Measurements from ENCODE around the gene UGT1A6. TPM values are rescaled to one million over a fixed set of nuclear protein-coding genes. Genes with fewer than 3 reads are reported as not detected.

UGT1A6 gene
- total and polyA plus RNA-seq, 2 of the 13 experiments (the other 11 are each of a cell fraction or from before 2014, with no cell fraction given): 0.25 TPM; not detected in 1

DNA sequence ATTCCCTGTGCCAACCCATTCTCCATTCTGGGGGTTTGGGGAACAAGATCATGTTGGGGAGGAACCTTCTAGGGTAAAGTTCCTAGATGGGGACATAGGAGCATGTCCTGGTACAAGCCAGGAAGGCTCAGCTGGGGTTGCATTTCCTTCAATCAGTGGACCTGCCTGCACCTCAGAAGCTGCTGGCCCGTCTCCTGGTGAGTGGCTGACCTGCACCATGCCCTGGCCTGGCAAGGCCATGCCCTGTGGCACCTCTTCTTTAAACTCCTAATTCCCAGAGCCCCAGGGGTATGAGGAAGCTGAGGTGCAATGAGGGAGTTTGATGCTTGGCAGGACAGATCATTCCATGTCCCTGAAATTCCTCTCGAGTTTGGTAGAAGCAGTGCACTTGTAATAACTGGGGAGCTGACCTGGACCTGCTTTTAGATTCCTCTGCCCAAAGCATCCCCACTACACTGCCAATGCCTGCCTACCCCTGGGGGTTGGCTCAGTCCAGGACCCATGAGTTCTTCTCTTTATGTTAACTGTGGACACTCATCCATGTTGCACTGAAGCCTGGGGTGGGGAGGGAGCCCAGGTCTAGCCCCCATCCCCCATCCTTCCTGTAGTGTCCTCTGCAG lies 110.7 kb downstream of the UGT1A6 start (continued):
- TF ChIP-seq CREB1 (IDR thresholded peaks at IDR 0.05): no peak
- no peak for TF ChIP-seq CREB1 (CRISPR knock-in tag; IDR thresholded peaks at IDR 0.05)
- no peak for TF ChIP-seq NFATC3 (CRISPR knock-in tag; IDR thresholded peaks at IDR 0.05)
- TF ChIP-seq MXD1 (CRISPR knock-in tag; IDR thresholded peaks at IDR 0.05): no peak
- TF ChIP-seq ADNP (CRISPR knock-in tag; IDR thresholded peaks at IDR 0.05): no peak

- POLR2A ChIA-PET: no interaction called here
- no peak overlapping the region for H3K4me3 ChIP-seq (replicated peaks in 1 of 3; ENCODE audit: insufficient read depth in 1 of 3, low read depth in 2 of 3, low read length in 3 of 3)
- no peaks in the 10 kb centered on the region for H3K9me3 ChIP-seq (ENCODE audit: low read length)
- CTCF ChIA-PET (ENCODE audit: low intra/inter-chr PET ratio, low total read pairs): no interaction called here
- H3K27me3 ChIP-seq (ENCODE audit: control insufficient read depth in 1 of 2, insufficient read depth in 2 of 2, low read length in 2 of 2): peaks cover 0 to 52% of the 10 kb centered on the region in 2 experiments; a peak in 3 of 5 replicates
- DNase-seq (ENCODE audit: low spot score): no peak
- H3K4me2 ChIP-seq (ENCODE audit: low read depth, low read length): no peak overlapping the region
- ATAC-seq: no peak
- no peaks in the 10 kb centered on the region for H4K20me1 ChIP-seq (ENCODE audit: insufficient read depth, low read length)
- no peak overlapping the region for H3K9ac ChIP-seq (ENCODE audit: insufficient read depth, low read depth, low read length)
- no peak overlapping the region for H3K27ac ChIP-seq (ENCODE audit: extremely low read length, insufficient read depth, low read length)
- no peak for FAIRE-seq
- H3K36me3 ChIP-seq (replicated peaks in 1 of 2; ENCODE audit: control insufficient read depth in 1 of 2, insufficient read depth in 2 of 2, low read length in 2 of 2): no peaks in the 10 kb centered on the region
- no peak overlapping the region for H2AFZ ChIP-seq (ENCODE audit: low read length)
- no TSS peak for BruUV-seq (replicated peaks)
- WGBS (ENCODE audit: low lambda C conversion rate): 41% methylated on average over 8 of the region's 8 CpGs
- no peaks in the 10 kb centered on the region for H3K4me1 ChIP-seq (ENCODE audit: insufficient read depth, low read length)
- intact Hi-C loops (cut with micrococcal nuclease; ENCODE audit: unreplicated experiment) (no loop called here), in situ Hi-C loops (cut with HindIII; ENCODE audit: extremely low pct_ligation_motif_present, low pct_unique_long_range_greater_than_20kb) (no loop called here)
- no peaks in the 10 kb centered on the region for H3K79me2 ChIP-seq (ENCODE audit: insufficient read depth, low read length)
- TF ChIP-seq IRF1 (CRISPR knock-in tag; IDR thresholded peaks at IDR 0.05; ENCODE audit: low read depth) (no peak), MBNL3 (CRISPR knock-in tag; conservative IDR thresholded peaks at IDR 0.05) (no peak), ATF5 (CRISPR knock-in tag; IDR thresholded peaks at IDR 0.05; ENCODE audit: low read depth) (no peak), MXD4 (CRISPR knock-in tag; IDR thresholded peaks at IDR 0.05) (no peak), GMEB1 (CRISPR knock-in tag; IDR thresholded peaks at IDR 0.05; ENCODE audit: borderline replicate concordance) (no peak), ZNF501 (CRISPR knock-in tag; IDR thresholded peaks at IDR 0.05) (no peak), ZFP36L2 (CRISPR knock-in tag; IDR thresholded peaks at IDR 0.05) (no peak), TOPORS (CRISPR knock-in tag; IDR thresholded peaks at IDR 0.05) (no peak), SALL2 (CRISPR knock-in tag; IDR thresholded peaks at IDR 0.05) (no peak), E2F5 (CRISPR knock-in tag; conservative IDR thresholded peaks at IDR 0.05) (no peak), ZNF160 (CRISPR knock-in tag; IDR thresholded peaks at IDR 0.05) (no peak), RCOR2 (CRISPR knock-in tag; IDR thresholded peaks at IDR 0.05) (no peak)
- TF ChIP-seq, protein P1, sequence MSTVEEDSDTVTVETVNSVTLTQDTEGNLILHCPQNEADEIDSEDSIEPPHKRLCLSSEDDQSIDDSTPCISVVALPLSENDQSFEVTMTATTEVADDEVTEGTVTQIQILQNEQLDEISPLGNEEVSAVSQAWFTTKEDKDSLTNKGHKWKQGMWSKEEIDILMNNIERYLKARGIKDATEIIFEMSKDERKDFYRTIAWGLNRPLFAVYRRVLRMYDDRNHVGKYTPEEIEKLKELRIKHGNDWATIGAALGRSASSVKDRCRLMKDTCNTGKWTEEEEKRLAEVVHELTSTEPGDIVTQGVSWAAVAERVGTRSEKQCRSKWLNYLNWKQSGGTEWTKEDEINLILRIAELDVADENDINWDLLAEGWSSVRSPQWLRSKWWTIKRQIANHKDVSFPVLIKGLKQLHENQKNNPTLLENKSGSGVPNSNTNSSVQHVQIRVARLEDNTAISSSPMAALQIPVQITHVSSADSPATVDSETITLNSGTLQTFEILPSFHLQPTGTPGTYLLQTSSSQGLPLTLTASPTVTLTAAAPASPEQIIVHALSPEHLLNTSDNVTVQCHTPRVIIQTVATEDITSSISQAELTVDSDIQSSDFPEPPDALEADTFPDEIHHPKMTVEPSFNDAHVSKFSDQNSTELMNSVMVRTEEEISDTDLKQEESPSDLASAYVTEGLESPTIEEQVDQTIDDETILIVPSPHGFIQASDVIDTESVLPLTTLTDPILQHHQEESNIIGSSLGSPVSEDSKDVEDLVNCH (CRISPR knock-in tag; IDR thresholded peaks at IDR 0.05): no peak
These were observed 111.3 kb downstream of the UGT1A6 start for GRCh38 chr2:233803994-233804393.

Data from HepG2 (cell line).